Skeletal muscle tissue (tissue), 4 donors: Measurements from ENCODE around the gene SKP2. TPM values are rescaled to one million over a fixed set of nuclear protein-coding genes. Genes with fewer than 3 reads are reported as not detected.
"Not testable (repeated sequence)": the region's sequence is repeated elsewhere in the genome, so short reads cannot be mapped to it uniquely, and the experiment has no call there.

Experiments used
- H3K27ac ChIP-seq: one replicate; pipeline ENCODE4 v1.7.0; 2013; ENCODE audit warnings: mild to moderate bottlenecking, low read depth, low read length, inconsistent platforms
- H3K27me3 ChIP-seq, 3 donors: one replicate each; pipeline ENCODE4 v1.7.0; 2013; ENCODE audit warnings: low read length in 3 of 3; ENCODE audit not compliant: control insufficient read depth in 3 of 3, insufficient read depth in 3 of 3
- H3K36me3 ChIP-seq, 3 donors: one replicate each; pipeline ENCODE4 v1.7.0; 2013; ENCODE audit warnings: low read length in 3 of 3; ENCODE audit not compliant: control insufficient read depth in 3 of 3, insufficient read depth in 3 of 3
- H3K4me1 ChIP-seq, 3 donors: one replicate each; pipeline ENCODE4 v1.7.0; 2013; ENCODE audit warnings: low read length in 3 of 3, mild to moderate bottlenecking in 3 of 3; ENCODE audit not compliant: control insufficient read depth in 3 of 3, insufficient read depth in 3 of 3
- H3K4me3 ChIP-seq, 3 donors: one replicate each; pipeline ENCODE4 v1.7.0; 2013; ENCODE audit warnings: low read length in 3 of 3
- H3K9ac ChIP-seq, 3 donors: one replicate each; pipeline ENCODE4 v1.7.0; 2013; ENCODE audit warnings: low read length in 3 of 3, mild to moderate bottlenecking in 3 of 3, moderate library complexity in 2 of 3, low read depth in 1 of 3
- H3K9me3 ChIP-seq, 3 donors: one replicate each; pipeline ENCODE4 v1.7.0; 2013; ENCODE audit warnings: low read length in 3 of 3; ENCODE audit not compliant: control insufficient read depth in 3 of 3
- total RNA-seq: library from RNA; depleted of rRNA; stranded (reverse); fragments of >200 nt; gene quantifications from one replicate; pipeline ENCODE4 v1.2.3, GENCODE V29; 2014
- donor health status: Osteomylitis.

Gene SKP2
- 34.4 TPM for total RNA-seq

GRCh38 chr5:36151434-36152323 lies at the start of gene SKP2, which contains the start of gene LMBRD2:
Gene SKP2, plus strand, starts transcription at chr5:36152111. Its CDS starts 152 bp downstream, at chr5:36152263.
Gene LMBRD2, minus strand, starts transcription at chr5:36151887. Its CDS starts 8,538 bp downstream, at chr5:36143349.
- H3K4me1 ChIP-seq = peaks cover 22 to 35% (median 27%) of the 10 kb centered on the region in 3 donors
- H3K9me3 ChIP-seq = no peaks in the 10 kb centered on the region
- no peaks in the 10 kb centered on the region for H3K27me3 ChIP-seq
- H3K4me3 ChIP-seq = peak within 1 kb of the TSS; percentile 88 to 94 (median 93)
- H3K27ac ChIP-seq = peak within 1 kb of the TSS; percentile 74
- peaks cover 0 to 11% (median 10%) of the 10 kb centered on the region in 3 donors for H3K36me3 ChIP-seq
- peak within 1 kb of the TSS; percentile 91 to 95 (median 93) for H3K9ac ChIP-seq

- no peak overlapping the region for H3K9ac ChIP-seq
- H3K4me1 ChIP-seq = no peaks in the 10 kb centered on the region
- peaks cover 10 to 37% (median 33%) of the 10 kb centered on the region in 3 donors for H3K36me3 ChIP-seq
- H3K9me3 ChIP-seq = no peaks in the 10 kb centered on the region
- no peak overlapping the region for H3K27ac ChIP-seq
- no peak overlapping the region for H3K4me3 ChIP-seq
- no peaks in the 10 kb centered on the region for H3K27me3 ChIP-seq
Observed at GRCh38 chr5:36105819-36106218, 46.1 kb upstream of the SKP2 start.

GRCh38 chr5:36108758-36109460 lies 43.0 kb upstream of the SKP2 start:
- Histone ChIP-seq H3K4me1 (no peaks in the 10 kb centered on the region), H3K27ac (no peak overlapping the region), H3K4me3 (no peak overlapping the region), H3K36me3 (peaks cover 15 to 41% (median 28%) of the 10 kb centered on the region in 3 donors), H3K9ac (no peak overlapping the region), H3K27me3 (no peaks in the 10 kb centered on the region), H3K9me3 (no peaks in the 10 kb centered on the region)

- Histone ChIP-seq H3K4me3 (no peak overlapping the region), H3K27ac (no peak overlapping the region), H3K36me3 (peaks cover 13 to 40% (median 24%) of the 10 kb centered on the region in 3 donors), H3K9me3 (no peaks in the 10 kb centered on the region), H3K27me3 (no peaks in the 10 kb centered on the region), H3K4me1 (no peaks in the 10 kb centered on the region), H3K9ac (no peak overlapping the region)
Observed at GRCh38 chr5:36111238-36111637, 40.7 kb upstream of the SKP2 start.

GRCh38 chr5:36125868-36126267 lies 26.0 kb upstream of the SKP2 start:
- H3K36me3 ChIP-seq = peaks cover 3 to 15% (median 4%) of the 10 kb centered on the region in 3 donors
- H3K4me3 ChIP-seq = no peak overlapping the region
- no peak overlapping the region for H3K27ac ChIP-seq
- H3K4me1 ChIP-seq = no peaks in the 10 kb centered on the region
- H3K27me3 ChIP-seq = no peaks in the 10 kb centered on the region
- H3K9ac ChIP-seq = no peak overlapping the region
- no peaks in the 10 kb centered on the region for H3K9me3 ChIP-seq

GRCh38 chr5:36128795-36129194 lies 23.1 kb upstream of the SKP2 start:
- Histone ChIP-seq H3K9ac (no peak overlapping the region), H3K4me3 (no peak overlapping the region), H3K9me3 (peaks cover 0 to 2% (median 0%) of the 10 kb centered on the region in 3 donors), H3K36me3 (peaks cover 0 to 15% (median 3%) of the 10 kb centered on the region in 3 donors), H3K27ac (no peak overlapping the region), H3K4me1 (no peaks in the 10 kb centered on the region), H3K27me3 (no peaks in the 10 kb centered on the region)

- peaks cover 0 to 18% (median 6%) of the 10 kb centered on the region in 3 donors for H3K36me3 ChIP-seq
- H3K27me3 ChIP-seq, H3K4me1 ChIP-seq, H3K9ac ChIP-seq, H3K4me3 ChIP-seq, H3K9me3 ChIP-seq, H3K27ac ChIP-seq: not testable (repeated sequence)
Observed at GRCh38 chr5:36129666-36130065, 22.2 kb upstream of the SKP2 start.

GRCh38 chr5:36133009-36133408 lies 18.9 kb upstream of the SKP2 start:
- not testable (repeated sequence) for H3K4me1 ChIP-seq, H3K27ac ChIP-seq, H3K9me3 ChIP-seq, H3K9ac ChIP-seq, H3K27me3 ChIP-seq, H3K4me3 ChIP-seq
- peaks cover 4 to 24% (median 8%) of the 10 kb centered on the region in 3 donors for H3K36me3 ChIP-seq

- Histone ChIP-seq H3K36me3 (peaks cover 11 to 20% (median 15%) of the 10 kb centered on the region in 3 donors), H3K9ac (no peak overlapping the region), H3K27ac (no peak overlapping the region), H3K9me3 (peaks cover 0 to 2% (median 0%) of the 10 kb centered on the region in 3 donors), H3K27me3 (no peaks in the 10 kb centered on the region), H3K4me3 (no peak overlapping the region), H3K4me1 (no peaks in the 10 kb centered on the region)
Observed at GRCh38 chr5:36135988-36136387, 15.9 kb upstream of the SKP2 start.

GRCh38 chr5:36136581-36136980 lies 15.3 kb upstream of the SKP2 start:
- Histone ChIP-seq H3K4me3 (no peak overlapping the region), H3K27me3 (no peaks in the 10 kb centered on the region), H3K9me3 (peaks cover 0 to 2% (median 0%) of the 10 kb centered on the region in 3 donors), H3K4me1 (no peaks in the 10 kb centered on the region), H3K36me3 (peaks cover 11 to 20% (median 15%) of the 10 kb centered on the region in 3 donors), H3K9ac (no peak overlapping the region), H3K27ac (no peak overlapping the region)
